Lower lobe of right lung (tissue), 2 donors: ENCODE measurements around the gene SAMD7. TPM values are rescaled to one million over a fixed set of nuclear protein-coding genes. Genes with fewer than 3 reads are reported as not detected.

Experiments
- ATAC-seq, 2 donors: fragments of 200-7000 bp; cut with Tn5 transposase; one replicate each; pipeline ENCODE4 v1.9.1; 2020 to 2022; ENCODE audit warnings: mild to moderate bottlenecking in 2 of 2, moderate library complexity in 2 of 2
- DNase-seq: peaks from one replicate; pipeline ENCODE4 v3.0.0-alpha.2; 2020
- H3K27ac ChIP-seq: fragments of 200-600 bp; one replicate; pipeline ENCODE4 v1.8.0; 2022
- H3K27me3 ChIP-seq: fragments of 200-600 bp; one replicate; pipeline ENCODE4 v1.8.0; 2022; ENCODE audit warnings: low read depth
- H3K36me3 ChIP-seq: fragments of 200-600 bp; one replicate; pipeline ENCODE4 v1.8.0; 2022; ENCODE audit warnings: mild to moderate bottlenecking
- H3K4me1 ChIP-seq: fragments of 200-600 bp; one replicate; pipeline ENCODE4 v1.8.0; 2022
- H3K4me3 ChIP-seq: fragments of 200-600 bp; one replicate; pipeline ENCODE4 v1.8.0; 2022; ENCODE audit warnings: mild to moderate bottlenecking
- H3K9me3 ChIP-seq: fragments of 200-600 bp; one replicate; pipeline ENCODE4 v1.8.0; 2022
- intact Hi-C: fragments of 100-400 bp; cut with DNase I; formaldehyde crosslinking; loops from one replicate; pipeline ENCODE4 v1.11.0; 2022
- total RNA-seq: library from RNA; stranded (reverse); fragmentation: NEBNext Ultra II Directional; extraction: Animal tissue kit (Norgen Biotek cat#: 25700); gene quantifications from one replicate; pipeline ENCODE4 v1.2.1, GENCODE V29; 2021
- TF ChIP-seq, protein P1 (sequence below): fragments of 200-600 bp; IDR thresholded peaks from one replicate; pipeline ENCODE4 v1.8.0; 2022; ENCODE audit warnings: antibody characterized with exemption, mild to moderate bottlenecking
- donor health status: DM: no; HTN: yes; CAD: no; lungs with severe emphysema.

SAMD7 gene
- total RNA-seq, 1 donor from 2014 or later: not detected

GRCh38 chr3:169867584-169868210, 43.7 kb upstream of the SAMD7 start:
- DNase-seq (no peak), ATAC-seq (no peak)
- no peaks in the 10 kb centered on the region for H3K27me3 ChIP-seq

DNA sequence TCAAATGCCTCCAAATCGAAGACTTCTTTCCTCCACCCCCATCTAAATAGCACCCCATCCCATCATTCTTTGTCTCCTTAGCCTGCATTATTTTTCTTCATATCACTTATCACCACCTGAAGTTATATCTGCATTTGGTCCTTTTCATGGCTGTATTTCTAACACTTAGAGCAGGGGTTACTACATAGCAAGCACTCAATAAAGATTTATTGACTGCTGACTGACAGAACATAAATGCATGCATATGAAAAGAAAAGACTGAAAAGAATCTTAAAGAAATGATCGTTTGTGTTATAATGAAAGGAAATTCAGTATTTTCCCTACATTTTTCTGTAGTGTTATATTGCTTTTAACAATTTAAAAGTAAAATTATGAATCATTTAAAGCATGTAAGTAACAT, 43.0 kb upstream of the SAMD7 start:
- TF ChIP-seq, protein P1, sequence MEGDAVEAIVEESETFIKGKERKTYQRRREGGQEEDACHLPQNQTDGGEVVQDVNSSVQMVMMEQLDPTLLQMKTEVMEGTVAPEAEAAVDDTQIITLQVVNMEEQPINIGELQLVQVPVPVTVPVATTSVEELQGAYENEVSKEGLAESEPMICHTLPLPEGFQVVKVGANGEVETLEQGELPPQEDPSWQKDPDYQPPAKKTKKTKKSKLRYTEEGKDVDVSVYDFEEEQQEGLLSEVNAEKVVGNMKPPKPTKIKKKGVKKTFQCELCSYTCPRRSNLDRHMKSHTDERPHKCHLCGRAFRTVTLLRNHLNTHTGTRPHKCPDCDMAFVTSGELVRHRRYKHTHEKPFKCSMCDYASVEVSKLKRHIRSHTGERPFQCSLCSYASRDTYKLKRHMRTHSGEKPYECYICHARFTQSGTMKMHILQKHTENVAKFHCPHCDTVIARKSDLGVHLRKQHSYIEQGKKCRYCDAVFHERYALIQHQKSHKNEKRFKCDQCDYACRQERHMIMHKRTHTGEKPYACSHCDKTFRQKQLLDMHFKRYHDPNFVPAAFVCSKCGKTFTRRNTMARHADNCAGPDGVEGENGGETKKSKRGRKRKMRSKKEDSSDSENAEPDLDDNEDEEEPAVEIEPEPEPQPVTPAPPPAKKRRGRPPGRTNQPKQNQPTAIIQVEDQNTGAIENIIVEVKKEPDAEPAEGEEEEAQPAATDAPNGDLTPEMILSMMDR: no peak
- Histone ChIP-seq H3K27ac (no peak overlapping the region), H3K4me3 (no peak overlapping the region), H3K36me3 (no peaks in the 10 kb centered on the region), H3K4me1 (peaks cover 4% of the 10 kb centered on the region), H3K27me3 (no peaks in the 10 kb centered on the region), H3K9me3 (no peaks in the 10 kb centered on the region)
- ATAC-seq (no peak), DNase-seq (no peak)
- intact Hi-C loops: no loop called here

More at GRCh38 chr3:169867584-169868210, 43.7 kb upstream of the SAMD7 start:
- intact Hi-C loops: no loop called here
- H3K36me3 ChIP-seq: no peaks in the 10 kb centered on the region
- H3K4me1 ChIP-seq: peaks cover 8% of the 10 kb centered on the region
- H3K9me3 ChIP-seq: no peaks in the 10 kb centered on the region
- TF ChIP-seq, protein P1: no peak
- H3K4me3 ChIP-seq: no peak overlapping the region
- no peak overlapping the region for H3K27ac ChIP-seq

GRCh38 chr3:169869484-169870220, 41.7 kb upstream of the SAMD7 start, which contains the start of gene LRRC31:
Gene LRRC31 (minus strand): TSS chr3:169869935. CDS start chr3:169869807, 128 bp downstream.
- ATAC-seq: peak in 1 of 2 donors; percentile 41
- H3K27ac ChIP-seq: no peak within 1 kb of the TSS
- no peak within 1 kb of the TSS for H3K4me3 ChIP-seq
- H3K27me3 ChIP-seq: no peaks in the 10 kb centered on the region
- DNase-seq: no peak
- H3K9me3 ChIP-seq: no peaks in the 10 kb centered on the region
- H3K4me1 ChIP-seq: no peaks in the 10 kb centered on the region
- intact Hi-C loops: no loop called here
- TF ChIP-seq, protein P1: no peak
- no peaks in the 10 kb centered on the region for H3K36me3 ChIP-seq

DNA sequence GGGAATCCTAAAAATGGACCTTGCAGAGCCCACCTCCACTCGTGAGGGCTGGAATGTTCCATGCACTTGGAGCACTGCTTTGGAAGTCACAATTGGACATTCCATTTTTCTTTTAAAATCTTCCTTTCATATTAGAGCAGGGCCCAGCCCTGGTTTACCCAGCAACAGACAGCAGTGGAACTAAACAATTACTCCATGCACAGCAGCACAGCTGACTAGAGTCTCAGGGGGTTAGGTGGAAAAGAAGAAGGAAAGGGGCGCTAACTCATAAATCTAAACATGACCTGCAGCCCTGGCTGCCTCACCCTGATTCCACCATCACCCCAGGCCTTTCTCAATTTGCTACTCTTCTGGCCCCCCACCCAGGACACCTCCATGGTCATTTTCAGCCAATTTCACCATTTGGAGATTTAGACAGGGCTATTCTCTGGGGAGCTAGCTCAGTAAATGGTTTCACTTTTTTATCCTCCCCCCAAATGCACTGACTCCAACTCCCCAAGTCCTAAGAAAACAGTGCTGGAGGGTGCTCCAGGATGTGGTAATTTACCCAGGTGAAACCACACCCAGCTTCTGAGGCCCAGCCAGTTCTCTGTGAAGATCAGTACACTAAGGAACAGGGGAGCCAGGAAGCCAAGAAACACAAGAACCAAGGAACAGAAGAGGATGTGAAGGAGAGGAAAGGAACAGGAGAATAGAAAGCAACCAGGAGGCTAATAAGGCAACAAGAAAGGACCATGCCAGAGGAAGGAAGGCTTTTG, 40.1 kb upstream of the SAMD7 start:
- TF ChIP-seq, protein P1: no peak
- H3K36me3 ChIP-seq: no peaks in the 10 kb centered on the region
- H3K4me3 ChIP-seq: no peak overlapping the region
- intact Hi-C loops: no loop called here
- H3K27me3 ChIP-seq: no peaks in the 10 kb centered on the region
- DNase-seq (peak; percentile 62), ATAC-seq (peak; percentile 94 to 95)
- H3K9me3 ChIP-seq: no peaks in the 10 kb centered on the region
- H3K27ac ChIP-seq: peak overlapping the region; percentile 19
- H3K4me1 ChIP-seq: no peaks in the 10 kb centered on the region

DNA sequence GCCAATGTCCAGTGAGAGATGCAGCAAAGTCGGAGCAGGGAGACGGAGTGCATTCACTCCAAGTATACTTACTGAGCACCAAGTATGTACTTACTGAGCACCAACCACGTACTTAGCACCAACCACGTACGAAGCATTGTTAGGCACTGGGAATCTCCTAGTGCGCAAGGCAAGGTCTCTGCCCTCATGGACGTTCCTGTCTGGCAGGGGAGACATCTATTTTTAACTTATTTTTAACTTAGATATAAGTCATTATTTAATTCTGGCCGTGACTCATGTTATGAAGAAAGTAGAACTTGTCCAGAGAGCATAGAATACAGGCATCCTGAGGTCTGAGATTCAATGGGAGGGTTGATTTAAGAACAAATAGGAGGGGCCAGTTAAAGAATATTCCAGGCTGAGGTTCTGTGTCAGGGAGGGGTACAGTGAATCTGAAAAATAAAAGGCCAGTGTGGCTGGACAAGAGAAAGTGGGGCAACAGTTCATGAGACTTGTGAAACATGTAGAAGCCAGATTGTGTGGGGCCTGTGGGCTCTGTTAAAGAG, 32.3 kb upstream of the SAMD7 start:
- no peaks in the 10 kb centered on the region for H3K27me3 ChIP-seq
- no peaks in the 10 kb centered on the region for H3K4me1 ChIP-seq
- H3K4me3 ChIP-seq: no peak overlapping the region
- TF ChIP-seq, protein P1: no peak
- DNase-seq (no peak), ATAC-seq (no peak)
- intact Hi-C loops: no loop called here
- H3K27ac ChIP-seq: no peak overlapping the region
- no peaks in the 10 kb centered on the region for H3K36me3 ChIP-seq
- H3K9me3 ChIP-seq: no peaks in the 10 kb centered on the region
